Measurements from ENCODE around the gene CBARP.

CBARP gene

DNA sequence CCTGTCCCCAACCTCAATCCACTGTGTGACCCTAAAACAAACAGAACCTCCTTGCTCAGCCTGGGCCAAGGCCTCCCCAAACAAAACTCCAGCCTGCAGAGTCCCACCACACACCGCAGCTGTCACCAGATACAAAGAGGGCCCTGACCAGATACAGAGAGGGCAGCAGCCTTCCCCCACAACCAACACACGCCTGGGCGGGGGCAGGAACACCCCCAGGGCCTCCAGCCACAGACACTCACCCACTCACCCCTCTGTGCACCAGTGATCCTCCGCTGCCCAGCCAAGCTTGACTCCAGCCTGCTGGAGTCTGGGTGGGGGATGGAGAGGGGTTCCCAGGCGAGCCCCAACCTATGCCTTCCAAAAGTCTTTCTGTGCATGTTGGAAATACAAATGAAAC lies 25.4 kb upstream of the CBARP start:
- no peak for DNase-seq
- ATAC-seq: no peak
- Mint-ChIP-seq H3K9me3 (no peaks in the 10 kb centered on the region), H3K4me3 (peak overlapping the region; percentile 71), H3K27ac (peak overlapping the region; percentile 72), H3K4me1 (peaks cover 64% of the 10 kb centered on the region), H3K27me3 (no peaks in the 10 kb centered on the region), H3K36me3 (ENCODE audit: low read depth) (peaks cover 2% of the 10 kb centered on the region)

DNA sequence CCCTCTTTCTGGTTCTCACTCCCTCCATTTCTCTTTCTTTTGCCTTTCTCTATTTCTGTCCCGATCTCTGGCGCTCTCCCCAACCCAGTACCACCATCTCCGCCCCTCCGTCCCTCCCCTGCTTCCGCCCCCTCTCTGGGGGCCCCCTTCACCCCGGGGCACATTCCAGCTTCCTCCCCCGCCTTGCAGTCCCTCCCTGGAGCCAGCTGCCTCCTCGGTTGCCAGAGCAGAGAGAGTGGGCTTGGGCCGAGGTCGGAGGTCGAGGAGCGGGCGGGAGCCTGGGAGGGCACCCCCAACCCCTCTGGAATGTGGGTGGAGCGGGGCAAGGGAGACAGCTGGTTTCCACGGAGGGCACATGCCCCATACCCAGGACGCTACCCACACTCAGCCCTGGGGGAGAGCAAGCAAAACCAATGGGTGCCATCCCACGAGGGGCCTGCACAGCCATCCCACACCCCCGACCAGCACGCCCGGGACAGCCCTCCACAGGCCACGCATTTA lies 24.9 kb upstream of the CBARP start:
- Mint-ChIP-seq H3K36me3 (ENCODE audit: low read depth) (peaks cover 4% of the 10 kb centered on the region), H3K4me1 (peaks cover 64% of the 10 kb centered on the region), H3K27me3 (no peaks in the 10 kb centered on the region), H3K27ac (peak overlapping the region; percentile 35), H3K9me3 (no peaks in the 10 kb centered on the region), H3K4me3 (peak overlapping the region; percentile 71)
- ATAC-seq (no peak), DNase-seq (no peak)

- Mint-ChIP-seq H3K4me1 (peaks cover 62% of the 10 kb centered on the region), H3K9me3 (no peaks in the 10 kb centered on the region), H3K27ac (peak overlapping the region; percentile 96), H3K4me3 (peak overlapping the region; percentile 97), H3K27me3 (no peaks in the 10 kb centered on the region), H3K36me3 (ENCODE audit: low read depth) (peaks cover 9% of the 10 kb centered on the region)
- no peak for DNase-seq
- no peak for ATAC-seq
Observed at GRCh38 chr19:1261798-1262622, 24.2 kb upstream of the CBARP start.

GRCh38 chr19:1261538-1261797 lies 23.7 kb upstream of the CBARP start:
- peak overlapping the region; percentile 97 for H3K4me3 Mint-ChIP-seq
- peak overlapping the region; percentile 96 for H3K27ac Mint-ChIP-seq
- peaks cover 63% of the 10 kb centered on the region for H3K4me1 Mint-ChIP-seq
- DNase-seq (no peak), ATAC-seq (no peak)
- H3K36me3 Mint-ChIP-seq (ENCODE audit: low read depth): peaks cover 9% of the 10 kb centered on the region
- no peaks in the 10 kb centered on the region for H3K9me3 Mint-ChIP-seq
- H3K27me3 Mint-ChIP-seq: no peaks in the 10 kb centered on the region

- H3K9me3 Mint-ChIP-seq: no peaks in the 10 kb centered on the region
- H3K4me1 Mint-ChIP-seq: peaks cover 65% of the 10 kb centered on the region
- peak overlapping the region; percentile 97 for H3K4me3 Mint-ChIP-seq
- ATAC-seq (peak; percentile 76), DNase-seq (peak; percentile 99)
- H3K27me3 Mint-ChIP-seq: no peaks in the 10 kb centered on the region
- H3K27ac Mint-ChIP-seq: peak overlapping the region; percentile 96
- peaks cover 9% of the 10 kb centered on the region for H3K36me3 Mint-ChIP-seq (ENCODE audit: low read depth)
Observed at GRCh38 chr19:1260749-1261537, 23.1 kb upstream of the CBARP start.

DNA sequence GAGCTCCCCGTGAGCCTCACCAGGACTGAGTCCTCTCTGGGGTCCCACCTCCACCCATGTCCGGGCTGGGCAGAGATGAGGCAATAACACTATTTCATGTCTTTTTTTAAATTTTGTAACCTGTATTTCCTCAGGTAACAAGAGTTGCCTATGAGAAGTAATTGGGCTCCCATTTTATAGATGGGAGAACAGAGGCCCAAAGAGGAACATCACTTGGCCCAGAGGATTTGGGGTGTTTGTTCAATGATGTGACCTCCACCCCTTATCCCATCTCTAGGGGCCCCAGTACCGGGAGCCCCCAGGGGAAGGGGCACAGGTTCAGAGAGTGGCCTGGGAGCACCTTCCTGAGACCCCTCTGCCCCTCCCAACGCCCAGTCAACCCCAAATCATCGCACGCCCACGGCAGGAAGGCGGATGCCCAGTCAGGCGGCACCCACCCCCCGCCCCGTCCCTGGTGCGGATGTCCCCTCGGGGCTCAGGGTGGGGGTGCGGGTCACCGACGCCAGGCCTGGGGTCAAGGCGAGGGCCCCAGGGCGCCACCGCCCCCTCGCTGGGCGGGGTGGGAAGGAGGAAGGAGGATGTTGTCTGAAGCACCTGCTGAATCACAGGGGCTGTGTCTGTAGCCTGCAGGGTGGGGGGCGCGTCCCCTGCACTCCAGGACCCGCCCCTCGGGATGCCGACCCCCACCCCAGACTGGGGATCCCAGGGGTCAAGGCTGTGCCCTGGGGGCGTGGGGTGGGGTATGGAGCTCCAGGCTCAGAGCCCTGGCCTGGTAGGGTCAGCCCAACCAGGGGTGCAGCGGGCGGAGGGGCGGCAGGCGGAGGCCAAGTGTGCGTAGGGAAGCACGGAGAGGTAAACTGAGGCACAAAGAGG lies 22.3 kb upstream of the CBARP start:
- peak overlapping the region; percentile 96 for H3K27ac Mint-ChIP-seq
- no peaks in the 10 kb centered on the region for H3K27me3 Mint-ChIP-seq
- ATAC-seq: peak; percentile 16
- peak; percentile 72 for DNase-seq
- H3K9me3 Mint-ChIP-seq: no peaks in the 10 kb centered on the region
- peak overlapping the region; percentile 97 for H3K4me3 Mint-ChIP-seq
- peaks cover 11% of the 10 kb centered on the region for H3K36me3 Mint-ChIP-seq (ENCODE audit: low read depth)
- peaks cover 58% of the 10 kb centered on the region for H3K4me1 Mint-ChIP-seq

DNA sequence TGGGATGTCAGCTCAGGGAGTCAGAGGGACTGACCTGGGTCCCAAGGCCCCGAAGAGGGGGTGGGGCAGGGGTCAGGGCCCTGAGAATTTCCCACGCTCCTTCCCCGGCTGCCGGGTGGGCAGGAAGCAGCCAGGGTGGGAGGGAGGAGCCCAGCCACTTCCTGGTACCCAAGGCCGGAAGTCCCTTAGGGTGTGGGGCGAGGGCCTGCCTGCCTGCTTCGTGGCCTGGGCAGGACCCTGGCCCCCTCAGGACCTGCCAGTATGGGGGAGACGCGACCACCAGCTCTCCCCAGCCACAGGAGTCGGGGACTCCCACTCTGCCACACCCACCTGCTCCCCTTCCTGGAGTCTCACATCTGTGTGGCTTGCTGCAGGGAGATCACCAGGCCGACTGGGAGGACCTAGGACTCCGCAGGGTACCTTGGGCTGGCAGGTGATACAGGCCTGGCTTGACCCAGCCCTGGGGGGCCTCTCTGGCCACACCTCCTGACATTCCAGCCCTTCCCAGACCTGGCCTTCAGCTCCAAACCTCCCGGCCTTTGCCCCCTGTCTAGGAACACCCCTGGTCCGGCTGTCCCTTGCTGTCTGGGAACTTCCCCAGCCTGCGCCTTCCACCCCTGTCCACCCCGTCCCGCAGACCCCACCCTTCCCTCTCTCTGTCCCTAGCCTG lies 21.5 kb upstream of the CBARP start:
- Mint-ChIP-seq H3K4me1 (peaks cover 58% of the 10 kb centered on the region), H3K27me3 (no peaks in the 10 kb centered on the region), H3K9me3 (no peaks in the 10 kb centered on the region), H3K36me3 (ENCODE audit: low read depth) (peaks cover 16% of the 10 kb centered on the region), H3K4me3 (peak overlapping the region; percentile 97), H3K27ac (peak overlapping the region; percentile 96)
- ATAC-seq: peak; percentile 34
- peak; percentile 80 for DNase-seq

DNA sequence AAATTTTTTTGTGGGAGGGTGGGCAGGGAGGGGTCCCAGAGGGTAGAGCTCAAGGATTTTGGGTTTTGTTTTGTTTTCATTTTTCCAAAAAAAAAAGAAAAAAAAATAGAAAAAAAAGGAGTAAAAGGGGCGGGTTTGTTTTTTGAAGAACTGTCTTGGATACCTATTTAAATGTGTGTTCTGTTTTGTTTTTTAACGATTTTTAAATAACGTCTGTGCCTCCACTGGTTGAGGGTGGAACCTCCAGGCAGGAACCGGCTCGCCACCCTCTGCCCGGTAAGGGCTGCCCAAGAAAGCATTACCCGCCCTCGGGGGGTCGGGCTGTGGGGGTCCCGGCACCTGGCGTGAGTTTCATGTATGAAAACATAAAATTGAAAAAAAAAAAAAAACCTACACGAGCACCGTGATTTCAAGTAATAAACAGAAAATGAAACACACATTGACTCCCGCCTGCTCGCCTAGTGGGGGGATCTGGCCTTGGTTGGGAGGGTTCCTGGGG lies 21.0 kb upstream of the CBARP start:
- Mint-ChIP-seq H3K36me3 (ENCODE audit: low read depth) (peaks cover 16% of the 10 kb centered on the region), H3K27me3 (no peaks in the 10 kb centered on the region), H3K9me3 (no peaks in the 10 kb centered on the region), H3K4me1 (peaks cover 58% of the 10 kb centered on the region), H3K4me3 (peak overlapping the region; percentile 97), H3K27ac (peak overlapping the region; percentile 96)
- ATAC-seq (no peak), DNase-seq (no peak)

GRCh38 chr19:1258163-1258492 lies 20.3 kb upstream of the CBARP start:
- Mint-ChIP-seq H3K27me3 (no peaks in the 10 kb centered on the region), H3K36me3 (ENCODE audit: low read depth) (peaks cover 18% of the 10 kb centered on the region), H3K4me1 (peaks cover 59% of the 10 kb centered on the region), H3K9me3 (no peaks in the 10 kb centered on the region), H3K27ac (peak overlapping the region; percentile 96), H3K4me3 (peak overlapping the region; percentile 97)
- DNase-seq (no peak), ATAC-seq (no peak)

GRCh38 chr19:1257475-1258162 lies 19.8 kb upstream of the CBARP start:
- Mint-ChIP-seq H3K27ac (peak overlapping the region; percentile 17), H3K4me1 (peaks cover 53% of the 10 kb centered on the region), H3K9me3 (no peaks in the 10 kb centered on the region), H3K36me3 (ENCODE audit: low read depth) (peaks cover 18% of the 10 kb centered on the region), H3K27me3 (no peaks in the 10 kb centered on the region), H3K4me3 (peak overlapping the region; percentile 97)
- ATAC-seq (no peak), DNase-seq (no peak)

GRCh38 chr19:1256646-1257474 lies 19.1 kb upstream of the CBARP start:
- Mint-ChIP-seq H3K27me3 (no peaks in the 10 kb centered on the region), H3K4me3 (no peak overlapping the region), H3K36me3 (ENCODE audit: low read depth) (peaks cover 20% of the 10 kb centered on the region), H3K27ac (peak overlapping the region; percentile 17), H3K4me1 (peaks cover 53% of the 10 kb centered on the region), H3K9me3 (no peaks in the 10 kb centered on the region)
- DNase-seq: no peak
- ATAC-seq: no peak

- Mint-ChIP-seq H3K4me3 (no peak overlapping the region), H3K4me1 (peaks cover 51% of the 10 kb centered on the region), H3K36me3 (ENCODE audit: low read depth) (peaks cover 27% of the 10 kb centered on the region), H3K27me3 (no peaks in the 10 kb centered on the region), H3K27ac (no peak overlapping the region), H3K9me3 (no peaks in the 10 kb centered on the region)
- ATAC-seq (no peak), DNase-seq (no peak)
Observed at GRCh38 chr19:1255186-1256161, 17.7 kb upstream of the CBARP start.
